Measurements from ENCODE around the gene FEZF1.

FEZF1 gene

DNA sequence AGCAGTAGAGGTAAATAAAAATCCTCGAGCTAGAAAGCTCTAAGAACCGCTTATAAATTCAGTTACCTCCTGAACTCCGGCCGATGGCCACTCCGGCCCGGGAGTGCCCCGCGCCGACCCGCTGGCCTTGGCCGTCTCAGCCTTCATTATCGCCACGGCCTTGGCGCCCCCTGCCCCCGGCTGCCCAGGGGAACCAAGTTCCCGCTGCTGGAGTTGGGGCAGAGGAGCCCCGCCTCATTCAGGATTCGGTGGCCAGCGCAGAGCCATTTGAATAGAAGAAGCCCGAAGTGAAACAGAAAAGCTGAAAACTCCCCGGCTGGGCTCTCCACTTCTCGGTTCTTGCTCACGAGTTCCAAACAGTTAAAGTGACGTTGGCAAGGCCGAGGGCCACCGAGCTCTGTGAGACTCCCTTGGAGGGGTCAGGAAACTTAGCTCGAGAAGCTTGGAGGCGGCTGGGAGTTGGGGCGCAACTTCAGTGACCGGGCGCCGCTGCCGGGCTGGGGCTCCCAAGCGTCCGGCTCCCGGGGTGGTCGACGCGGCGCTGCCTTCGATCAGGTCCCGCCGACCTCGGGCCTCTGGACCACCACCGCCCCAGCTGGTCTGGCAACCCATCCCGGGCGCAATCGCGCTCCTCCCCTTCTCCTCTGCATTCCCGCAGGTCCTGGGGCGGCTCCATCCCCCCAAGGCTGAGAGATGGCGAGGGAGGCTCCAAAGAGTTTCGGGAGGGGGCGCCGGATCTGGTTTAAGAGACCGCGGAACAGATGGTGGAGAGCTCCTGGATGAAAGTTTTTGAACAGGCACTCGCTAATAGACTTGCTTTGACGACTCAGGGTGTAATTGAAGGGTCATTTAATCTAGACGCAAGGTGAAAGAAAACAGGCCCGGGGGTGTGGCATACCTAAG lies 5.8 kb upstream of the FEZF1 start:
- no peak for DNase-seq
- TF ChIP-seq, protein P1, sequence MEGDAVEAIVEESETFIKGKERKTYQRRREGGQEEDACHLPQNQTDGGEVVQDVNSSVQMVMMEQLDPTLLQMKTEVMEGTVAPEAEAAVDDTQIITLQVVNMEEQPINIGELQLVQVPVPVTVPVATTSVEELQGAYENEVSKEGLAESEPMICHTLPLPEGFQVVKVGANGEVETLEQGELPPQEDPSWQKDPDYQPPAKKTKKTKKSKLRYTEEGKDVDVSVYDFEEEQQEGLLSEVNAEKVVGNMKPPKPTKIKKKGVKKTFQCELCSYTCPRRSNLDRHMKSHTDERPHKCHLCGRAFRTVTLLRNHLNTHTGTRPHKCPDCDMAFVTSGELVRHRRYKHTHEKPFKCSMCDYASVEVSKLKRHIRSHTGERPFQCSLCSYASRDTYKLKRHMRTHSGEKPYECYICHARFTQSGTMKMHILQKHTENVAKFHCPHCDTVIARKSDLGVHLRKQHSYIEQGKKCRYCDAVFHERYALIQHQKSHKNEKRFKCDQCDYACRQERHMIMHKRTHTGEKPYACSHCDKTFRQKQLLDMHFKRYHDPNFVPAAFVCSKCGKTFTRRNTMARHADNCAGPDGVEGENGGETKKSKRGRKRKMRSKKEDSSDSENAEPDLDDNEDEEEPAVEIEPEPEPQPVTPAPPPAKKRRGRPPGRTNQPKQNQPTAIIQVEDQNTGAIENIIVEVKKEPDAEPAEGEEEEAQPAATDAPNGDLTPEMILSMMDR (IDR thresholded peaks at IDR 0.05; ENCODE audit: low read depth, low read length) = no peak
- Histone ChIP-seq H3K27me3 (peaks cover 89% of the 10 kb centered on the region), H3K4me1 (no peaks in the 10 kb centered on the region), H3K9me3 (no peaks in the 10 kb centered on the region; the same call in 1 of the 2 replicates), H3K36me3 (no peaks in the 10 kb centered on the region), H3K4me3 (ENCODE audit: low read depth, low read length) (no peak overlapping the region)

DNA sequence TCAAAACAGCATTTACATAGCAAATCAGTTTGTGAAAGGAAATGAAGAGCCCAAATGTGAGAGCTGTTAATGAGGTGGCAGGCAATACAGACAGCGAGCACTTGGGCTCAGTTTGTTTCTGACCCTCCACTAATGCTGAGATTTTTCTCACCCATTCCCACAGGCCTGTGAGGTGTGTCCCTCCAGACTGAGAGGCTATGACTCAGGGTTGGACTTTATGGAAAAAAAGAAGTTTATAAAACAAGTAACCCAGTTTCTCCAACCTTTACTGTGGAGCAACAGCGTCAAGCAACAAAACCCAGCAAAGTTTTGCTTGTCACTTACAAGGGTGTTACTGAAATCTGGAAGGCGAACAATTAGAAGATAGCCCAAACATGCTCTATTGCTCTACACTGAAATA lies 4.9 kb upstream of the FEZF1 start:
- peaks cover 89% of the 10 kb centered on the region for H3K27me3 ChIP-seq
- TF ChIP-seq, protein P1 (IDR thresholded peaks at IDR 0.05; ENCODE audit: low read depth, low read length) = no peak
- no peak overlapping the region for H3K4me3 ChIP-seq (ENCODE audit: low read depth, low read length)
- no peaks in the 10 kb centered on the region; the same call in 1 of the 2 replicates for H3K9me3 ChIP-seq
- no peak for DNase-seq
- H3K36me3 ChIP-seq = no peaks in the 10 kb centered on the region
- no peaks in the 10 kb centered on the region for H3K4me1 ChIP-seq

DNA sequence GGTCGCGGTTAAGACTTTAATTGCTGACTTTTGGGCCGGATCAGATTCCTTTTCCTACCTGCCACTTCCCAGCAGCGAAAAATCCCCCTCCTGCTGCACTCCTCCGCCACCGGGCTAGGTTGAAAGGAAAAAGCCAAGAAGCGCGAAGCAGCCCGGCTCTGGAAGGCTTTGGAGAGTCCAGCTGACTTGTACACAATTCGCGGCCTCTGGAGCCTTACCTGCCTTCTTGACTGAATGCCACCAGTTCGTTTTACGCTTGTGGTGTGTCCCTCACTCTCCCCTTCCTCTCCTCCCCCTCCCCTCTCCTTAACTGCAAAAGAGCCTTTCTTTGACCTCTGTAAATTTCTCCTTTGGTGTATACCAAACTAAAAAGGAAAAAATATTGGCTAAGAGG lies 2.7 kb upstream of the FEZF1 start:
- Histone ChIP-seq H3K4me3 (ENCODE audit: low read depth, low read length) (no peak overlapping the region), H3K9me3 (no peaks in the 10 kb centered on the region; the same call in 1 of the 2 replicates), H3K4me1 (no peaks in the 10 kb centered on the region), H3K27me3 (peaks cover 98% of the 10 kb centered on the region), H3K36me3 (no peaks in the 10 kb centered on the region; the same call in 1 of the 2 replicates)
- no peak for DNase-seq
- TF ChIP-seq, protein P1 (IDR thresholded peaks at IDR 0.05; ENCODE audit: low read depth, low read length) = no peak

DNA sequence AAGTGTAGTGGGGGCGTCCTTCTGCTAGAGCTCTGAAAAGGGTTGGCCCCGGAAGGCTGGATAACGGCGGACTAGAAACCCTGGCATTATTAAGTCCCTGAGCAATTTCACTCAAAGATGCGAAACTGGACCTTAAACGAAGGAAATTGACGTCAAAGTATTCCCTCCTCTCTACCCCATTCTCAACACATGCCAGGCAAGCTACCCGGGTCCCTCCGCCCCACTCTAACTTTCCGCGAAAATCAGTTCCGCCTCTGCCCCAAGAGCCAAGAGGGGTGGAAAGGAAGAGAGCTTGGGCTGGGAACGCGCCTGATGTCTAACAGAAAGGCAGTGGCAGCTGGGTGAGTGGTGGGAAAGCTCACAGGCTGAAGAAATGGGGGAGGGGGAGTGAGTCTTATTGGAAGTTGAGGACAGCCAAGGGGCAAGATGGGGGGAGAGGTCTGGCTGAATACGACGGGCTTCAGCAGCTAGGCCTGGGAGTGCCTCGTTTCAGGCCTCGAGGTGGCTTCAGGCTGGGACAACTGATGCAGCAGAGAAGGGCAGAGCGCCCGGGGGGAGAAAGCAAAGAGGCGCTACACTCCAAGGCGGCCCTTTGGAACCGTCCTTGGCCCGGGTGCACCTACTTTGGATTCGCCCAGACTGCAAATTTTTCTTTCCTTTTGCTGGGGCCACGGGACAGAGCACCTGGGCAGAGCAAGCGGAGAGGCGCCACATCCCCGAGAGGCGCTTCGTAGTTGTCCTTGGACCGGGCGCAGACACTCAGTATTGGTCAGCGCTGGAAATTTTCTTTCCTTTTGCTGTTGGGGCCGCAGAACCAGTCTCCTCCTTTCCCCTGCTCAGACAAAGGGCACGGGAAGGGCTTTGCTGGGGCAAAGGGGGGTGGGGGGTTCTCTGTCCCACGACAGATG lies 2.0 kb upstream of the FEZF1 start:
- H3K4me3 ChIP-seq (ENCODE audit: low read depth, low read length) = no peak overlapping the region
- peaks cover 98% of the 10 kb centered on the region for H3K27me3 ChIP-seq
- DNase-seq = no peak
- no peaks in the 10 kb centered on the region for H3K4me1 ChIP-seq
- TF ChIP-seq, protein P1 (IDR thresholded peaks at IDR 0.05; ENCODE audit: low read depth, low read length) = no peak
- no peaks in the 10 kb centered on the region; the same call in 1 of the 2 replicates for H3K9me3 ChIP-seq
- no peaks in the 10 kb centered on the region; the same call in 1 of the 2 replicates for H3K36me3 ChIP-seq

DNA sequence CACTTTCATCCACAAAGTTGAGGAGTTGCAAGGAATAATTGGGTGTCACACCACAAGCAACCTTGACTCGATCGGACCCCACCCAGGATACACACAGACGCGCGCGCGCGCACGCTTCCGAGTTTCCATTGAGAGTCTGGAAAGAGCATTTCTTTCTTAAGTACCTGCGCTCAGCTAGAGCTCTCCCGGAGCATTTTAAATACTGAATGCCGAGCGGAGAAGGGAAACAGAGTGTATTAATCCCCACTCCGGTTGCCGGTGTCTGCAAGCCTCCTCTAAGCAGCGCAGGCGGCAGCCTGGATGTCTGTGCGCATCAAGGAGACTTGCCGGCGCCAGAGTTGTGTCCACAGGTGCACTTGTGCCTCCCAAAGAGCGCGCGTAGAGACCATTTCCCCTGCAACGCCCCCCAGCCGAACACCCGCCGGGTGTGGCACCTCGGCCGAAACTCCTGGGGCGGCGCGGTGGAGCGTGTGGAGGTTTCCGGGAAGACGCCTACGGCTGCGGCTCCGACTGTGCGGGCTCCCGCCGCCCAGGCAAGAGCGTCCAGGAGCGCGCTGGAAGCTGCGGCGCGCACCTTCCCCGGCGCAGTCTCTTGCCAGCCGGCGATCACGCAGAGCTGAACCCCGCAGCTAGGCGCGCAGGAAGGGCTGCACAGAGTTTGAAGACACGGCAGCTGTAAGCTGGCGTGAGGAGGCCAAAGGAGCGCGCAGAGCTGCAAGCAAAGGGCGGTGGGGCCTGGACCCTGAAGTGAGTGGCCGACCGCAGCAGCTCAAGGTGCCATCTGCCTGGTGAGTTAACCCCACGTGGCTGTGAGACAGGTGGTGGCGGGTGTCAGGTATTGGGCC lies 1.1 kb upstream of the FEZF1 start:
- no peaks in the 10 kb centered on the region; the same call in 1 of the 2 replicates for H3K36me3 ChIP-seq
- no peaks in the 10 kb centered on the region; the same call in 1 of the 2 replicates for H3K9me3 ChIP-seq
- no peaks in the 10 kb centered on the region for H3K4me1 ChIP-seq
- peaks cover 98% of the 10 kb centered on the region for H3K27me3 ChIP-seq
- no peak for DNase-seq
- TF ChIP-seq, protein P1 (IDR thresholded peaks at IDR 0.05; ENCODE audit: low read depth, low read length) = no peak
- no peak overlapping the region for H3K4me3 ChIP-seq (ENCODE audit: low read depth, low read length)
